Parathyroid adenoma (tissue), 2 donors: ENCODE data around the gene NELFA.

Experiments used
- H2AFZ ChIP-seq: fragments of 300-600 bp; sonication (generic); one replicate; pipeline ENCODE4 v1.7.0; 2017; ENCODE audit warnings: antibody characterized with exemption, mild to moderate bottlenecking
- H3K27ac ChIP-seq: fragments of 300-600 bp; sonication (generic); one replicate; pipeline ENCODE4 v1.7.0; 2017
- H3K27me3 ChIP-seq: fragments of 300-600 bp; sonication (generic); one replicate; pipeline ENCODE4 v1.7.0; 2017; ENCODE audit warnings: low read length; ENCODE audit not compliant: control insufficient read depth, insufficient read depth
- H3K36me3 ChIP-seq: fragments of 300-600 bp; sonication (generic); one replicate; pipeline ENCODE4 v1.7.0; 2017; ENCODE audit warnings: low read length; ENCODE audit not compliant: control insufficient read depth, insufficient read depth
- H3K4me1 ChIP-seq: fragments of 300-600 bp; sonication (generic); one replicate; pipeline ENCODE4 v1.7.0; 2017; ENCODE audit warnings: control low read depth
- H3K4me2 ChIP-seq: fragments of 300-600 bp; sonication (generic); one replicate; pipeline ENCODE4 v1.7.0; 2017; ENCODE audit warnings: low read length
- H3K4me3 ChIP-seq: fragments of 300-600 bp; sonication (generic); one replicate; pipeline ENCODE4 v1.7.0; 2017; ENCODE audit warnings: low read depth, low read length
- H3K79me2 ChIP-seq: fragments of 300-600 bp; sonication (generic); one replicate; pipeline ENCODE4 v1.7.0; 2017; ENCODE audit warnings: control low read depth
- H3K9ac ChIP-seq: fragments of 300-600 bp; sonication (generic); one replicate; pipeline ENCODE4 v1.7.0; 2017; ENCODE audit warnings: mild to moderate bottlenecking
- H3K9me3 ChIP-seq: fragments of 300-600 bp; sonication (generic); one replicate; pipeline ENCODE4 v1.7.0; 2017; ENCODE audit warnings: low read length; ENCODE audit not compliant: control insufficient read depth
- CTCF ChIP-seq: fragments of 300-600 bp; sonication (generic); IDR thresholded peaks from one replicate; pipeline ENCODE4 v1.7.0; 2017; ENCODE audit warnings: antibody characterized with exemption, mild to moderate bottlenecking
- donor health status: primary hyperparathyroidism.

Gene NELFA

GRCh38 chr4:1986578-1987210 is 22.1 kb downstream of the NELFA start:
- Histone ChIP-seq H3K27ac (no peak overlapping the region), H3K4me1 (no peaks in the 10 kb centered on the region), H3K4me2 (no peak overlapping the region), H3K27me3 (no peaks in the 10 kb centered on the region), H3K9me3 (no peaks in the 10 kb centered on the region), H3K4me3 (no peak overlapping the region), H3K79me2 (peaks cover 6% of the 10 kb centered on the region), H3K36me3 (no peaks in the 10 kb centered on the region), H2AFZ (no peak overlapping the region), H3K9ac (no peak overlapping the region)
- no peak for TF ChIP-seq CTCF

DNA sequence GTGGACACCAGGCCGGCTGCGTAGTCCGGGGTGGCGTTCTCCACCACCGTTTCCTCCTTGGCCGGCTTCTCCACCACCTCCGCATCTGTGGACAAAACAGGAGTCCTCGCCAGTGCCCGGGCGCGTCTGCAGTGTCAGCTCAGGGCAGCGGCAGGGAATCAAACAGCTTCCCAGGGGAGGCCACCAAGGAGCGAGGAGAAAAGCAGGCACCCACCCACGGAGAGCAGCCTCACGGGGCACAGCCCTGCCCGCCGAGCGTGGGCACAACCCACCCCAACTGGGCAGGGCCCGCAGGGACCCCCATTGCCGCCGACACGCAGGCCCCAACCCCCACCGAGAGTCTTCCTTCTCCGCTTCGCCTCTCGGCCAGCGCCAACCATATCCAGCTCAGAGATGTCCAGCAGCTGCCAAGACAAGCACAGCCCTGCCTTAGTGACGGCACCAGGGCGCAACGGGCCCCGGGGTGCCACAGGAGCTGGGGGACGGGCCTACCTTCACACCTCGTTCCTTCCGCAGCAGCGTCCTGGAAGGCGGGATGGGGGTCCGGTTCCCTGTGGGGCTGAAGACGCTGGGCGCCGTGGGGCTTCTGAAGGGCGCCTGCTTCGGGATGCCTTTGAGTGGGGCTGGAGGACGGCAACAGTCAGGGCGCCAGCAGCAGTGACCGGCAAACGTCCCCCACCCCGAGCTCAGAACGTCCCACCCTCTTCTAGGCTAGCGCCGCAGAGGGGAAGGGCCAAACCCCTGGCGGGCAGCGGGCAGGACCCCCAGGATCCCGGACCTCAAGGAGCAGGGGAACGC is 22.8 kb downstream of the NELFA start:
- H3K36me3 ChIP-seq, result no peaks in the 10 kb centered on the region
- H3K9me3 ChIP-seq, result no peaks in the 10 kb centered on the region
- H3K27me3 ChIP-seq, result no peaks in the 10 kb centered on the region
- no peak overlapping the region for H3K27ac ChIP-seq
- TF ChIP-seq CTCF, result no peak
- H3K4me1 ChIP-seq, result no peaks in the 10 kb centered on the region
- no peak overlapping the region for H3K9ac ChIP-seq
- no peak overlapping the region for H3K4me2 ChIP-seq
- no peak overlapping the region for H2AFZ ChIP-seq
- H3K4me3 ChIP-seq, result no peak overlapping the region
- peaks cover 3% of the 10 kb centered on the region for H3K79me2 ChIP-seq

DNA sequence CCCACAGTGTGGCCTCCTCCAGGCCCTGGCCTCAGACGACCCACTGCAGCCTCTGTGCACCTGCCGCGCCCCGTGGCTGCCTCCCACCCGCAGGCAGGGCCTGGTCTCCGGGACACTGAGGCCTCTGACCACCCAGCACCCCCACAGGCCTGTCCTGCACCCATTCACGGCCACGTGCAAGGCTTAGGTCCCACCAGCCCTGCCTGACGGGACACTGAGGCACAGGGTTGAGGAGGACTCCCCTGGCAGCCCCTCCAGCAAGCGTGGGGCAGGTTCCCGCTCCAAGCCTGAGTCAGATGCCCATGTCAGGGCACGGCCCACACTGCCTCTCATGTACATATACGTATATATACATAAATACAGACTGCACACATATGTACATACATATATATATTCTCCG is 23.5 kb downstream of the NELFA start:
- Histone ChIP-seq H3K4me2 (no peak overlapping the region), H3K27me3 (no peaks in the 10 kb centered on the region), H3K4me1 (no peaks in the 10 kb centered on the region), H2AFZ (no peak overlapping the region), H3K9me3 (no peaks in the 10 kb centered on the region), H3K79me2 (peaks cover 3% of the 10 kb centered on the region), H3K27ac (no peak overlapping the region), H3K36me3 (no peaks in the 10 kb centered on the region), H3K9ac (no peak overlapping the region), H3K4me3 (no peak overlapping the region)
- no peak for TF ChIP-seq CTCF

DNA sequence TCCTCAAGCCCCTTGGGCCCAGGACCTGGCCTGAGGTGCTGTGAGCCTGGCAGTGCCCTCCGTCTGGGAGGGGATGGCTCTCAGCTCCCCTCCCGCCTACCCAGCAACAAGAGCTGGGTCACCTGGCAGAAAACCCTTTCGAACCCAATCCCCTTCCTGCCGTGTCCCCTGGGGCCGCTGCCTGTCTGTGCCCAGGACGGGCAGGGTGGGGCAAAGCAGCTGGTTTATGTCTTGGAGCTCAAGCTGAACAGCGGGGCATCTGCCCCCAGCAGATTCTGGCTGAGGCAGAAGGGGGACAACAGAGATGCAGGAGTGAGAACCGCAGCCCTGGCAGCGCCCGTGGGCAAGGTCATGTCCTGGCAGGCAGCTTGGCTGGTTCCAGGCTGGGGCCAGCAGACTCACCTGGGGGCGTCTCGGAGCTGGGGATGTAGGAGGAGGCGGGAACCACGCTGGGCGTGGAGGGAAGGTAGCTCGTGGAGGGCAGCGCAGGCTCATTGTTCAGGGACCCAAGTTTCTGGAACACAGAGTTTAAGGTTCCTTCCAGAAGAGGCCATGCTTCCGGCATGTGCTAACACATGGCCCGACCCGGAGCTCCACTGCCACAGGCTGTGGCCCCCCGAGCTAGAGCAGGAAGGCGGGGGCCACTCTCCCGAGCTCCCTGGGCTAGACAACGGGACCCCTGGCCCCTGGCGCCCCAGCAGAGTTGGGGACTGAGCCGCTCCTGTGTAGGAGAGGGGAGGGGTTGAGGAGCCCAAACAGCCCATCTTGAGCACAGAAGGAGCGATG is 24.2 kb downstream of the NELFA start:
- Histone ChIP-seq H3K4me1 (no peaks in the 10 kb centered on the region), H3K79me2 (peaks cover under 1% of the 10 kb centered on the region), H3K4me3 (no peak overlapping the region), H3K27me3 (no peaks in the 10 kb centered on the region), H2AFZ (no peak overlapping the region), H3K9me3 (no peaks in the 10 kb centered on the region), H3K36me3 (no peaks in the 10 kb centered on the region), H3K27ac (no peak overlapping the region), H3K4me2 (no peak overlapping the region), H3K9ac (no peak overlapping the region)
- no peak for TF ChIP-seq CTCF
